Suppressor macrophage treated with lipopolysaccharide for 4 hours (primary cell): Measurements from ENCODE around the gene FARP1.
"Not testable (repeated sequence)": the region's sequence is repeated elsewhere in the genome, so short reads cannot be mapped to it uniquely, and the experiment has no call there.

Experiments
- DNase-seq: peaks from one replicate; pipeline ENCODE4 v3.0.0-alpha.2; 2020

FARP1 gene

GRCh38 chr13:98342953-98343352, 200.1 kb downstream of the FARP1 start:
- no peak for DNase-seq

GRCh38 chr13:98343461-98343860, 200.6 kb downstream of the FARP1 start:
- DNase-seq: no peak

- DNase-seq: no peak
These were observed 201.5 kb downstream of the FARP1 start for GRCh38 chr13:98344392-98344791.

- no peak for DNase-seq
These were observed 202.4 kb downstream of the FARP1 start for GRCh38 chr13:98345107-98345935.

- no peak for DNase-seq
These were observed 204.2 kb downstream of the FARP1 start for GRCh38 chr13:98346904-98347636.

GRCh38 chr13:98347756-98348155, 204.9 kb downstream of the FARP1 start:
- no peak for DNase-seq

GRCh38 chr13:98348466-98349200, 205.7 kb downstream of the FARP1 start:
- no peak for DNase-seq

GRCh38 chr13:98349731-98350305, 206.9 kb downstream of the FARP1 start:
- no peak for DNase-seq

- no peak for DNase-seq
These were observed 207.9 kb downstream of the FARP1 start for GRCh38 chr13:98350746-98351330.

- no peak for DNase-seq
These were observed 208.7 kb downstream of the FARP1 start for GRCh38 chr13:98351636-98352035.

GRCh38 chr13:98352226-98352625, 209.3 kb downstream of the FARP1 start:
- DNase-seq: no peak

- DNase-seq: no peak
These were observed 210.9 kb downstream of the FARP1 start for GRCh38 chr13:98353750-98354149.

- DNase-seq: no peak
These were observed 216.0 kb downstream of the FARP1 start for GRCh38 chr13:98358937-98359336.

- no peak for DNase-seq
These were observed 217.7 kb downstream of the FARP1 start for GRCh38 chr13:98360545-98360944.

GRCh38 chr13:98363326-98363725, 220.4 kb downstream of the FARP1 start:
- DNase-seq: no peak

- no peak for DNase-seq
These were observed 221.3 kb downstream of the FARP1 start for GRCh38 chr13:98364179-98364578.

GRCh38 chr13:98364647-98365046, 221.8 kb downstream of the FARP1 start:
- DNase-seq: no peak

GRCh38 chr13:98365302-98365701, 222.4 kb downstream of the FARP1 start:
- DNase-seq: no peak

- DNase-seq: no peak
These were observed 223.1 kb downstream of the FARP1 start for GRCh38 chr13:98366010-98366409.

- DNase-seq: no peak
These were observed 223.5 kb downstream of the FARP1 start for GRCh38 chr13:98366443-98366842.

GRCh38 chr13:98366959-98367358, 224.1 kb downstream of the FARP1 start:
- DNase-seq: no peak

- no peak for DNase-seq
These were observed 225.1 kb downstream of the FARP1 start for GRCh38 chr13:98368019-98368418.

- not testable (repeated sequence) for DNase-seq
These were observed 226.6 kb downstream of the FARP1 start for GRCh38 chr13:98369520-98369919.
